ENCODE results near the gene SLC22A13.
"Not testable (repeated sequence)": the region's sequence is repeated elsewhere in the genome, so short reads cannot be mapped to it uniquely, and the experiment has no call there.

Gene SLC22A13, protein sequence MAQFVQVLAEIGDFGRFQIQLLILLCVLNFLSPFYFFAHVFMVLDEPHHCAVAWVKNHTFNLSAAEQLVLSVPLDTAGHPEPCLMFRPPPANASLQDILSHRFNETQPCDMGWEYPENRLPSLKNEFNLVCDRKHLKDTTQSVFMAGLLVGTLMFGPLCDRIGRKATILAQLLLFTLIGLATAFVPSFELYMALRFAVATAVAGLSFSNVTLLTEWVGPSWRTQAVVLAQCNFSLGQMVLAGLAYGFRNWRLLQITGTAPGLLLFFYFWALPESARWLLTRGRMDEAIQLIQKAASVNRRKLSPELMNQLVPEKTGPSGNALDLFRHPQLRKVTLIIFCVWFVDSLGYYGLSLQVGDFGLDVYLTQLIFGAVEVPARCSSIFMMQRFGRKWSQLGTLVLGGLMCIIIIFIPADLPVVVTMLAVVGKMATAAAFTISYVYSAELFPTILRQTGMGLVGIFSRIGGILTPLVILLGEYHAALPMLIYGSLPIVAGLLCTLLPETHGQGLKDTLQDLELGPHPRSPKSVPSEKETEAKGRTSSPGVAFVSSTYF

DNA sequence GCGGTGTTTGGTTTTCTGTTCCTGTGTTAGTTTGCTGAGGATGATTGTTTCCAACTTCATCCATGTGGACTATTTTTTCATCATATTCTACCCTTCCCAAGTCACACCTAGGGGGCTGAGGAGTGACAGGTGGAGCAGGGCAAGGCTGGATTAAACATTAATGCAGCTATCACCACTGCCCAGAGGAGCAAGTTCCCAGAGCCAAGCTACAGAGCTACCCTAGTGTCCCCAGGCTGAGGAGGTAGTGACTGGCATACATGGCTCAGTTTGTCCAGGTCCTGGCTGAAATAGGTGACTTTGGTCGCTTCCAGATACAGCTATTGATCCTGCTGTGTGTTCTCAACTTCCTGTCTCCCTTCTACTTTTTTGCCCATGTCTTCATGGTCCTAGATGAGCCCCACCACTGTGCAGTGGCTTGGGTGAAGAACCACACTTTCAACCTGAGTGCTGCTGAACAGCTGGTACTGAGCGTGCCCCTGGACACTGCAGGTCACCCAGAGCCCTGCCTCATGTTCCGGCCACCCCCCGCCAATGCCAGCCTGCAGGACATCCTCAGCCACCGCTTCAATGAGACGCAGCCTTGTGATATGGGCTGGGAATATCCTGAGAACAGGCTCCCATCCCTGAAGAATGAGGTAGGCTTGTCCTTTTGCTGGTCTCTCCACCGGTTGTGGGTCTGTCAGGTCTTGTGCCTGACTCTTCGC lies at the start of gene SLC22A13:
TSS of gene SLC22A13 (plus strand) at position 209 of the 704 bp plus-strand sequence. CDS start at position 258, 49 bp downstream.
- no peak for DNase-seq

DNA sequence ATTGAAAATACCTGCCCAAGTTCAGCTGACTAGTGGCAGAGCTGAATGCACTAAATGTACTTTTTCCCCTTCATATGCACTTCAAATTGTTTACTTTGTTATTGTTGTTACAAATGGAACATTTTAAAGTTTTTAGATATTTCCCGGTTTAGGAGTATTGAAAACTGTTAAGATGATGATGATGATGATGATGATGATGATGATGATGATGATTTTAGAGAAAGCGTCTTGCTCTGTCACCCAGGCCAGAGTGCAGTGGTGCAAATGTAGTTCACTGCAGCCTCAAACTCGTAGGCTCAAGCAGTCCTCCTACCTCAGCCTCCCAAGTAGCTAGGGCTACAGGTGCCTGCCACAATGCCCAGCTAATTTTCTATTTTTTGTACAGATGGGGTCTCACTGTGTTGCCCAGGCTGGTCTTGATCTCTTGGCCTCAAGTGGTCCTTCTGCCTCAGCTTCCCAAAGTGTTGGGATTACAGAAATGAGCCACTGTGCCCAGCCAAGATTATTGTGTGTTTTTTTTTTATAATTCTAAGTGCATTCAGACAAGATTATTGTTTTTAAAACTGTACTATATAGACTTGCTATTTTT lies 45.9 kb upstream of the SLC22A13 start:
- no peak for DNase-seq

DNA sequence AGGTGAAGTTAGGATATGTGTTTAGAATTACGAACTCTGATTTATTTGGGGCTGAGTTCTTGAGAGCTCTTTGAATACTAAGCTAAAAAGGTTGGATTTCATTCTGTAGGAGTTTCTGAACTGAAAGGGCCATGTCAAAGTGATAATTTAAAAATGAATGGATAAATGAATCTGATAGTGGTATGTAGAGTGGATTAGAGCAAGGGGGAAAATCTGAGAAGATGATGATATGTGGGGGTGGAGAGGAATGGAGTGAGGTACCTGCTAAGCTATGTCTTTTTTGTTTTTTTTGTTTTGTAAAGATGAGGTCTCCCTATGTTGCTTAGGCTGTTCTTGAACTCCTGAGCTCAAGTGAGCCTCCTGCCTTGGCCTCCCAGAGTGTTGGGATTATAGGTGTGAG lies 44.6 kb upstream of the SLC22A13 start:
- DNase-seq: no peak

DNA sequence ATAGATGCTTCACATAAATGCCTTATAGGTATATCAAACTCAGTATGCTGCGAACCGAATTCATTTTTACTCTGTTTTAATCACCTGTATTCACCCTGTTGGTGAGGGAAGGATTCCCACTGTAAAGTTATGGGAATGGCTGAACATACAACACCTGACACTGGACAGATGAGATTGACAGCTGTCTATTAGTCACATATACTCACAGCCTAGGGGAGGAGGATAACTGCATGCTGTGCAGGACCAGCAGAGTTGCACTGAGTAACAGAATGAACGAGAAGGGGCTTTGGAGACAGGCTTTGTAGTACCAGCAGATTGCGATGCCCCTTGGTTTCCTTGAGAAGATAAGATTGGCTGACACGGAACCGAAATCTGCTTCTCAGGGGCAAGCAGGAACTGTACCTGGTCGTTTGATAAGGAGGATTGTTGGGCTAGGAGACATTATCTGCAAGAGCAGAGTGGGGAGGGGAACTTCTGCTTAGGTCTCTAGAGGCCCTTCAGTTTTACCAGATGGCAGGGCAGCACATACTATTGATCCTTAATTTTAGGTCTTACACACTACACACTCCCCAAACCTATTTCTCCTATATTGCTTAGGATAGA lies 43.5 kb upstream of the SLC22A13 start:
- DNase-seq: no peak

DNA sequence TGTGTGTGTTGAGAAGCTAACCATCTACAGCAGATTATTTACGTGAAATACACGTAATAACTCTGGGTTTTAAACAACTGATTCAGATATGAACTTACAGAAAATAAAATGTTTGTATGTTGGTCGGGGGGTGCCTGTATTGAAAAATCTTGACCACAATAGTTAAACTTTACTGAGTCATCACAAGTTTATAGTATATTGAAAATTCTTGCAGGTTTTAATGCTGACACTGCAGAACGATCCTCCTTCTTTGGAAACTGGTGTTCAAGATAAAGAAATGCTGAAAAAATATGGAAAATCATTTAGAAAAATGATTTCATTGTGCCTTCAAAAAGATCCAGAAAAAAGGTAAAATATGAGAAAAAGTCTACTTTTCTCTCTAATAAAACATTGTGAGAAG lies 41.3 kb upstream of the SLC22A13 start:
- DNase-seq: no peak

DNA sequence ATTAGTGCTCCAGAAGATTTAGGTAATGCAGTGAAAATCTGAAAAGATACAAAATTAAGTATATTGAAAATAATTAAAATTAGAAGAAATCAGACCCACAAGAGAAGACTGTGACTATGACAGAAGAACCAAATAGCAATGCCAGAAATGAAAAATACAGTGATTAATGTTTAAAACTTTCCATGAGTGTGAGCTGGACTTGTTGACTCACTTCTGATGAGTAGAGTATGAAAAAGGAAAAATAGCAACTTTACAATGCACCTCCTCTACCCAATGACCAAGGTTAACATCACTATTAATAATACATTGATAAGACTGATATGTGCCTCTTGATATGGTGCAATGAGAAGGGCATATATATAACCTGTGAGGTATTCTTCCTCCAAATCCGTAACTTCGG lies 39.3 kb upstream of the SLC22A13 start:
- no peak for DNase-seq

DNA sequence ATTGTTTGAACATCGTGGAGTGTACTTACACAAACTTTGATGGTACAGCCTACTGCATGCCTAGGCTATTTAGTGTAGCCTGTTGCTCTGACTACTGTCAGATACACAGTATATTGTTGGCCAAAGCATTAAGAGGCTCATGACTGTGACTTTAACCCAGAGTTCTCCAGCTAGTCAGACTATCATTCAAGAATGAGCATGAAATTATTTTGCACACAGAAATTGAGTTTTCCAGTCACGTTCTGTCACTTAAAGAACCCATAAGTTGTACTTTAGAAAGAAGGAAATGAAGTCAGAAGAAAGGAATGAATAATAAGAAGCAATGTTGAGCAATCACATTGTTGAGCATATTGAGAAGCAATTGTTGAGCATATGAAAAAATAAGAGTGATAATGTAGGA lies 37.6 kb upstream of the SLC22A13 start:
- no peak for DNase-seq

DNA sequence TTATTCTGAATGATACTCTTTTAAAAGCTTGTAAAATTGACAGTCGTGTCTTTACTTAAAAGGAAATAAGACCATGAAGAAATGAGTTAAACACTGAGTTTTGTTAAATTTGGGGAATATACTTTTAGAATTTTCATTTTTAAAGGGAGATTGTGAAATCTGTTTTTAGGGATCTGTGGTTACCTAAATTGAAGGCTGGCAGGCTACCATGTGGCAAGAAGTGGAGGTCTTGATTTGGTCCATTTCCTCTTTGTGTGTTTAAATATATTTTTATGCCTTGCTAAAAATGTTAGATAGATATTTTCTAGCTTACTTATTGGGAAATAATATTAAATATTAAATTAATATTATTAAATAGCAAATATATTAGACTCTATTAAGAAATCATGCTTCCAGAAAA lies 36.6 kb upstream of the SLC22A13 start:
- no peak for DNase-seq

DNA sequence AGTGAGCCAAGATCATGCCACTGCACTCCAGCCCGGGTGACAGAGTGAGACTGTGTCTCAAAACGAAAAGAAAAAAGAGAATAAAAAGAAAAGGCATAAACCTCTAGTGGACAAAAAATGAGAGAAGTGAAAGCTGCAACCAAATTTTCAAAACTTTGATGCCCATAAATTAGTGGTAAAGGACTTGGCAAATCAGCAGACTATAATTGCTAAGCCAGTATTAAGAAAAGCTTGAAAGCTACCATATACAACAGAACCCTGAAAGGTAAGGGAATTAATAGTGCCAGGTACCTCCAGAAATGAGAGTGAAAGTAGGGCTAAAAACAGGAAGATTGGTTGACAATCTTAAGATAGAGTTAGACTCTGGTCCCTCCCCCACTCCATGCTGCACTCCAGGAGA lies 32.9 kb upstream of the SLC22A13 start:
- no peak for DNase-seq

DNA sequence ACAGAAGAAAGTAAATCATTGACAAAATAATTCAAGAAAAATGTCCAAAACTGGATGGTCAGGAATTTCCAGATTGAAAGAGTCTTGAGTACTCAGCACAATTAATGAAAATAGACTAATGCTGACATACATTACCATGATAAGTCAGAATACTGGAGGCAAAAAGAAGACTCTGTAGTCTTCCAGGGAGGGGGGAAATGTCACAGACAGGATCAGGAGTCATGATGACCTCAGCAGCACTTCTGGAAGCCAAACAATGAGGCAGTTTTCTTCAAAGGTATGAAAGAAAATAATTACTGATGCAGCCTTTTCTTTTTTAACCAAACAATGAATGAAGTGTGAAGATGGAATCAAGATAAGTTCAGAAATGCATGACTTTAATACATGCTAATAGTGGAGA lies 30.1 kb upstream of the SLC22A13 start:
- no peak for DNase-seq

DNA sequence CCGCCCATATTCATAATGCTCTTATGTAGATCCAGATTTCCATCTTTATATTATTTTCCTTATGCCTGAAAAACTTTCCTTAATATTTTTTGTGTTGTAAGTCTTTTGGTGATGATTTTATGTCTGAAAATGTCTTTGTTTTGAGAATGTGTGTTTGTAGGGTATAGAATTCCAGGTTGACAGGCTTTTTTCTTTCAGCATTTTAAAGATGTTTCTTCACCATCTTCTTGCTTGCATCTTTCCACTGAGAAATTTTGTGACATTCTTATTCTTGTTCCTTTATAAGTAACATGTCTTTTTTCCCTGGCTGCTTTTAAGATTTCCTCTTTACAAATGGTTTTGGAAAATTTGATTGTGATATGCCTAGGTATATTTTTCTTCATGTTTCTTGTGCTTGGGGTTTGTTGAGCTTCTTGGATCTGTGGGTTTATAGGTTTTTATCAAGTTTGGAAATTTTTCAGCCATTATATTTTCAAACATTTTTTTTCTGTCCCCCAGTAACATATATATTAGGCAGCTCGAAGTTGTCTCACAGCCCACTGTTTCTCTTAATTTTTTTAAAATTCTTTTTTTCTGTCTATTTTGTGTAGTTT lies 27.1 kb upstream of the SLC22A13 start:
- no peak for DNase-seq

DNA sequence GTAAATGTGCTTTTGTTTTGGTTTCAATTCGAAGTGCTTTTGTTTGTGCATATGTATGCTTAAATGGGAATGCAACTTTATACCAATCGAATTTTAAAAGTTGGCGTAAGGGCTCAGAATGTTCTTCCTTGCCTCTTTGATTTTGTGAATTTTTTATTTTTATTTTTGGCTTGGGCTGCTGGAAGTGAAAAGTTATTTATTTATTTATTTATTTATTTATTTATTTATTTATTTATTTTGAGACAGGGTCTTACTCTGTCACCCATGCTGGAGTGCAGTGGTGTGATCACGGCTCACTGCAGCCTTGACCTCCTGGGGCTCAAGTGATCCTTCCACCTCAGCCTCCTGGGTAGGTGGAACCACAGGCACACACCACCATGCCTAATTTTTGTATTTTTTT lies 22.8 kb upstream of the SLC22A13 start:
- not testable (repeated sequence) for DNase-seq

DNA sequence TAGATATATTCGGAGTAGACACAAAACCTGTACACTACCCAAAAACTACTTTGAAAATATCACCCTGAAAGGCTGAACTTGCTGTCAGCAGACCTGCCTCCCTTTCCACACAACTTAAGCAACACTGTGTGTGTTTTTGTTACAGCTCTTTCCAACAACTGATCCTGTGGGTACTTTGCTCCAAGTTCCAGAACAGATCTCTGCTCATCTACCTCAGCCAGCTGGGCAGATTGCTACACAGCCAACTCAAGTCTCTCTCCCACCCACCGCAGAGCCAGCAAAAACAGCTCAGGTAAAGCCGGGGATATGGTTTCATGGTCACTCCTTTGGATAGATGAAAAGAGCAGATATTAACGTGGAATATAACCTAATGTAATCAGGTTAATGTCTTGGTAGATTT lies 19.7 kb upstream of the SLC22A13 start:
- no peak for DNase-seq

DNA sequence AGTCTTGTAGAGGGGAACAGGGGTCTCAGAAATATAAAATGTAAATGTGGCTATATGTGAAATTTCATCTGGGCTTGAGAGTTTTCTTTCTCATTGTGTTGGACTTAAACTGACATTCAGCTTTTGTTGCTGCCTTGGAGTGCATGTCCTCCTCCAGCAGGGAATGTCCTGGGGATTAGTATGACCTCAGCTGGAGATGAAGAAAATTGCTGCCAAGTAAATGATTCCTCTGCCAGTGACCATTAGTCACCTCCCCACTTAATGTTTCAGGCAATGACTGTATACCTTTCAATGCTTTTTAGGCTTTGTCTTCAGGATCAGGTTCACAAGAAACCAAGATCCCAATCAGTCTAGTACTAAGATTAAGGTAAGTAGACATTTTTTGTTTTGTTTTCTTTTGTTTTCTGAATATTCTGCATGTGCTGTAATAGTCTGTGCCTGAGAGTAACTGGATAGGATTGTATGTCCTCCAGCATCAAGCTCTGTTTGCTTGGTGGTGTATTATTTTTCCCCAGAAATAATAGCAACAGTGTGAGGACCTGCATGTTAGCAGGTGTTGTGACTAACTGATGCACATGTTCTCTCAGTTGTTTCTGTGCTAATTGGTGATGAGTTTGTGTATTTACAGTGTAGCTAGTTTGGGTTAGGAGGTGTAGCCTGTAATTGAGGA lies 18.1 kb upstream of the SLC22A13 start:
- no peak for DNase-seq

DNA sequence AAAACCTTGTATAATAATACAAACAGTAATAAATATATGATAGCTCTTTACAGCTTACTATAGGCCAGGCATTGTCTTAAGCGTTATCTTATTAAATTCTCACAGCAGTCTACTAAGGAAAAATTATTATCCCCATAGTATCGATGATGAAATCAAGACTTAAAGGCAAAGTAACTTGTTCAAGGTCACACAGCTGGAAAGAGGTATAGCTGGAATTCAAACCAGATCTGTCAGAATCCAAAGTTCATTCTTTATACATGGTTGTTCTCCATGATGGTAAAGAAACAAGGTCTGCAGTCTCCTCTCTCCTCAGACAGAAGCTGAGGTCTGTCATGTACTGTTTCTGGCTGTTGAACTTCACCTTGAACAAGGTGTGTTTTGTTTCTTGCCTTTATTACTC lies 15.4 kb upstream of the SLC22A13 start:
- no peak for DNase-seq

DNA sequence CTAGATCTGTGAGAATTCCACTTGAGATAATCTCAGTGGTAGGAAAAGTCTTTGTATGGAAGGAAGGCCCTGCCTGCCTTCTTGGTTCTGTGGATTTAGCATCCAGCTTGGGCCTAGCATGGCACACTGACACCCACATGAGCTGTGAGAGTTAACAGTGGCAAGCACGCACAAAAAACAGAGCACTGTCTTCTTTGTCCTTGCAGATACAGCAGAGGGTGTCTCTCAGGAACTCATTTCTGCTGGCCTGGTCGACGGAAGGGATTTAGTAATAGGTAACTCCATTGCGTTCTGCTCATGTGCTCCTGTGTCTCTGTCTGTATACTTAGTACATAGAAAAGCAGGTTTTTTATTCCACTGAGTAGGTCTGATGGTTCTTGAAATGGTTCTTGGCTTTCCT lies 14.4 kb upstream of the SLC22A13 start:
- DNase-seq: no peak

DNA sequence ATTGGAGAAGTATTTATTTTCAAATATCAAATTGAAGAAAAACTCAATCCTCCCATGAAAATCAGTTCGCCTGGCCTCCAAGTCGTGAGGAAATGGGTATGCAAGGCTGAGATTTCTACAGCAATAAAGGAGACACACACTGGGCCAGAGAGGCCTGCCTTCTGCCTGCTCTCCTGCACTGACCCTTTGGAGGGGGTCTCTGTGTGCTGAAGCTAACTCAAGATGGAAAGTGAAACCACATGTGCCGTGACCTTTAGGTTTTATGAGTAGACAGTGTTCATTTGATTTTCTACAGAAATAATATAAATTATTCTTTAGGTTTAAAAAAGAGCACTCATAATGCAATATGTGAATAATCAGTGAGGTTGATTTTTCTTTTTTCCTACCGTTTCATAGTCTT lies 11.9 kb upstream of the SLC22A13 start:
- DNase-seq: no peak

DNA sequence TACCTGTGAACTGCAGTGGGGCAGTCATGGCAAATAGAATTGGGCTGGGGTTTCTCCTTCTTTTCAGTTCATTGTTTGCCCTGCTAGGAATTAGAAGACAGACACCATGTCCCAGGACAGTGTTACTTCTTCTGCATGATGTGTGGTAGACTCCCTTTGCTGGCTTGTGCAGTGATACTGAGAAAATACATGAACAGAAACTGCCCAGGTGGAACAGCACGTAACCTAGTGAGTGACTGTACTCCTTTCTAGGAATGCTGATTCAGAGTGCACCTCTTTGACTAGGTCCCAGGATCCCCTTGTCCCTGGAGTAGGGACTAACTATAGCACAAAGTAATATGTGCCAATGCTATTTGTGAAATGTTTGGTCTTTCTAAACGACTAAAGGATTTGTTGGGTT lies 10.7 kb upstream of the SLC22A13 start:
- DNase-seq: no peak

DNA sequence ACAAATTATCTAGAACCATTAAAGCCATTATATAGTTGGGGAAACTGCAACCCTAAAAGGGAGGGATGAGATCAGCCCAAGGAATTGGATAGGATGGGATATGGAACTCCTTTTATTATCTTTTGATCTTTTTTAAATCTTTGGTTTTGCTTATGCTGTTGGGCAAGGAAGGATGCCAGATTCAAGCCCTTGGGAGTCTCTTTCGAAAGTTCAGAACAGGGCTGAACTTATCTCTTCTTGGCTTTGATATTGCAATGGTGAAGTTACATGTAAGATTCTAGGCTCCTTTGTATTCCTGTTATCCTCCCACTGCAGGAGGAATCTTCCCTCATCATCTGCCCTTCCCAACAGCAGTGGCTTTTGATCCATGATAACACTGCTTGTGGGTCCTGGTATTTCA lies 10.0 kb upstream of the SLC22A13 start:
- no peak for DNase-seq

DNA sequence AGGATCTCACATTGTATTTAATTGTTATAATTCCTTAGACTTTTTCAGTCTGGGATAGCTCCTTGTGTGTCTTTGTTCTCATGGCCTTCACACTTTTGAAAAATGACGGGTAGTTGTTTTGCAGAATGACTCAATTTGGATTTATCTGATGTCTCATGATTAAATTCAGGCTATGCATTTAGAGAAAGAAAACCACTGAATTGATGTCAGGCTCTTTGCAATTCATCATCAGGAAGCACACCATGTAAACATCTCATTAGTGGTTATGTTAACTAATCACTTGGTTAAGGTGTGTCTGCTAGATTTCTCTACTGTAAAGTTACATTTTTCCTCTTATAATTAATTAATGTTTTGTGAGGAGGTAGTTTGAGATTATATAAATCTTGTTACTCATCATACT lies 8.0 kb upstream of the SLC22A13 start:
- DNase-seq: no peak

DNA sequence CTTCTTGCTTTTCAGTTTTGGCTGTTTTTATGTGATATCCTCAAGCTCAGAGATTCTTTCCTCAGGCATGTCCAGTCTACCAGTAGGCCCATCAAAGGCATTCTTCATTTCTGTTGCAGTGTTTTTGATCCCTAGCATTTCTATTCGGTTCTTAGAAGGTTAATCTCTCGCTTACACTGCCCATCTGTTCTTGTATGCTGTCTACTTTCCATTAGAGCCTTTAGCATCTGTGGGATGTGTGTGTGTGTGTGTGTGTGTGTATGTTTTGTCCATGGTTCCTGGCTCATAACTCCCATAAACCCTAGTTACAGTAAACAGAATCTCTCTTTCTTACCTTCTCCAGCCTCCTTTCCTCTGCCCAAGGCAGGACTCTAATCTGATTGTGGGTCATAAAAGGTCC lies 5.1 kb upstream of the SLC22A13 start:
- DNase-seq: no peak

DNA sequence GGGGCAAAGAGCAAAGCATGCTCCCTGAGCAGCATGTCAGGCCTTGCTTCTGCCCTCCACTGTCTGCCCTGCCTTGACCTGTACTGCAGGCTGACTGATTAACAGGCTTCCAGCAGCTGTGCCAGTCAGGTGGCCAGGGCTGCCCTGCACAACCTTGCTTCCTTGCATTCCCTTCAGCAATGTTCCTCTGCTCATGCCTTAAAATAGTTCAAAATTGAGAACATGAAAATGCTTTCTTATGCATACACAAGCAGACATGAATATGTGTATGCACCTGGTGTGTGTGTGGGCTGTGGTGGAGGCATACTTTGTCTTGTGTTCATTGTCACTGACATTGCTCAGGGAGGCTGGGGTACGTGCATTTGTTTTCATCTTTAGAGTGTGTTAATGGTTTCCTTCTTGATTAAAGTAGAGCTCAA lies 1.2 kb upstream of the SLC22A13 start:
- no peak for DNase-seq
